Measurements from ENCODE around the gene PPTC7.

DNA sequence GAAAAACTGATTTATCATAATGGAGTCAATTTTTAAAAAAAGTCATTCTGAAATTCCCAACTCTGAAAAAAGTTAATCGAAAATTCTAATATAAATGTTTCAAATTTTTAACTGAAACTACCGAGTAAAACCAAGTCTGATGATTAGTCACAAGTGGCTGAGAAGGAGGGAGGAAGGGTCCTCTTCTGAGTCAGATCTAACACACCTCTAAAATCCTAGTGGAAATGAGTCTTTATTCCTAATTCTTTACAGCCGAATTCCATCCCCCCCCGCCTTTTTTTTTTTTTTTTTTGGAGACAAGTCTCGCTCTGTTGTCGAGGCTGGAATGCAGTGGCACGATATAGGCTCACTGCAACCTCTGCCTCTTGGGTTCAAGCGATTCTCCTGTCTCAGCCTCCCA is 43.1 kb downstream of the PPTC7 start:
- TF ChIP-seq POLR2AphosphoS5 (IDR thresholded peaks at IDR 0.05): no peak
- TF ChIP-seq, protein P1, sequence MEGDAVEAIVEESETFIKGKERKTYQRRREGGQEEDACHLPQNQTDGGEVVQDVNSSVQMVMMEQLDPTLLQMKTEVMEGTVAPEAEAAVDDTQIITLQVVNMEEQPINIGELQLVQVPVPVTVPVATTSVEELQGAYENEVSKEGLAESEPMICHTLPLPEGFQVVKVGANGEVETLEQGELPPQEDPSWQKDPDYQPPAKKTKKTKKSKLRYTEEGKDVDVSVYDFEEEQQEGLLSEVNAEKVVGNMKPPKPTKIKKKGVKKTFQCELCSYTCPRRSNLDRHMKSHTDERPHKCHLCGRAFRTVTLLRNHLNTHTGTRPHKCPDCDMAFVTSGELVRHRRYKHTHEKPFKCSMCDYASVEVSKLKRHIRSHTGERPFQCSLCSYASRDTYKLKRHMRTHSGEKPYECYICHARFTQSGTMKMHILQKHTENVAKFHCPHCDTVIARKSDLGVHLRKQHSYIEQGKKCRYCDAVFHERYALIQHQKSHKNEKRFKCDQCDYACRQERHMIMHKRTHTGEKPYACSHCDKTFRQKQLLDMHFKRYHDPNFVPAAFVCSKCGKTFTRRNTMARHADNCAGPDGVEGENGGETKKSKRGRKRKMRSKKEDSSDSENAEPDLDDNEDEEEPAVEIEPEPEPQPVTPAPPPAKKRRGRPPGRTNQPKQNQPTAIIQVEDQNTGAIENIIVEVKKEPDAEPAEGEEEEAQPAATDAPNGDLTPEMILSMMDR (IDR thresholded peaks at IDR 0.05): no peak

Data from sigmoid colon (tissue), 4 donors.